ENCODE results near the gene TMBIM4. TPM values are rescaled to one million over a fixed set of nuclear protein-coding genes. Genes with fewer than 3 reads are reported as not detected.

TMBIM4 gene
- total and polyA plus RNA-seq, 10 of the 15 experiments (the other 5 are each of a cell fraction or from before 2014, with no cell fraction given), result 38.8 to 341 (median 82.8) TPM

DNA sequence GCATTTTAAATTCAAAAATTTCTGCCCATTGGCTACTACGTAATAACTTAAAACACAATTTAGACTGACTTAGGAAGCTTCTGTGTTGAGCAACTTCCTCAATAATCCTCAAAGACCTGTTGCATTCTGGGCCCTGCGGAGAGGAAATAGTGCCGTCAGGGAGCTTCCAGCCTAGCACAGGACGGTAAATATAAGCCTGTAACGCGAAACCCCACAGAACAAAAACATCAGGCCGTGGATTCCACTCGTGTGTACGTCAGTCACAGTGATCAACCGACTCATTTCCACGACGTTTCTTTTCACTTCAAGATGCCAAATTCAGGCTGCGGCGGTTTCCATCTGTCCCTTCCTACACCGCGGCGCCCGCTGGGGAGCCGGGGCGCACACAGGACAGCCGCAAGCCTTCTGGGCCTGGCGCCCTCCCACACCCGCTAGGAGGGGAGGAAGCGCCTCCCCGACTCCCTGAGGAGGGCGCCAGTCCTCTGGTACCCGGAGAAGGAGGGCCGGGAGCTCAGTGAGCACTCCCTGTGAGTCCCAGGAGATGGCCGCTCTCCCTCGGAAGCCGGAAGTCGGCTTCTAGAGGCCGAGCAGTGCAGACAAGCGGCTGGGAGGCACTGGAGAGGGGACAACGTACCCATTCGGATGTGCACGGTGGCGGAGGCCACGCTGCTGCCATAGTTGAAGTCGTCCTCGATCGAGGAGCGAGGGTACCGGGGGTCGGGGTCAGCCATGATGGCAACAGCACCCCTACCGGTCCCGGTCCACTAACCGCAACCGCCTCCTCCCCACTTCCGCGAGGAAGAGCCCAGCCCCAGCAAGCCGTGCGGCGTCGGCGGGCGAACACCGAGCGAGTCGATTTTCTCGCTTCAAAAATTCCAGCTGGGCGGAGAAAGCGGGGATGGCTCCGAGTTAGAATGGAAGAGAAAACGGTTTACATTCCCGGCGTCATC, at the start of gene TMBIM4 (continued):
- peak; percentile 98 for TF ChIP-seq NBN (IDR thresholded peaks at IDR 0.05)
- TF ChIP-seq MYB (IDR thresholded peaks at IDR 0.05; ENCODE audit: borderline replicate concordance, low read depth, low read length), result no peak
- TF ChIP-seq, protein P1, sequence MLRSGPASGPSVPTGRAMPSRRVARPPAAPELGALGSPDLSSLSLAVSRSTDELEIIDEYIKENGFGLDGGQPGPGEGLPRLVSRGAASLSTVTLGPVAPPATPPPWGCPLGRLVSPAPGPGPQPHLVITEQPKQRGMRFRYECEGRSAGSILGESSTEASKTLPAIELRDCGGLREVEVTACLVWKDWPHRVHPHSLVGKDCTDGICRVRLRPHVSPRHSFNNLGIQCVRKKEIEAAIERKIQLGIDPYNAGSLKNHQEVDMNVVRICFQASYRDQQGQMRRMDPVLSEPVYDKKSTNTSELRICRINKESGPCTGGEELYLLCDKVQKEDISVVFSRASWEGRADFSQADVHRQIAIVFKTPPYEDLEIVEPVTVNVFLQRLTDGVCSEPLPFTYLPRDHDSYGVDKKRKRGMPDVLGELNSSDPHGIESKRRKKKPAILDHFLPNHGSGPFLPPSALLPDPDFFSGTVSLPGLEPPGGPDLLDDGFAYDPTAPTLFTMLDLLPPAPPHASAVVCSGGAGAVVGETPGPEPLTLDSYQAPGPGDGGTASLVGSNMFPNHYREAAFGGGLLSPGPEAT (IDR thresholded peaks at IDR 0.05; ENCODE audit: low read depth), result peak; percentile 89
- TF ChIP-seq SMARCA5 (IDR thresholded peaks at IDR 0.05), result peak; percentile 74
- TF ChIP-seq EGR1 (IDR thresholded peaks at IDR 0.05; ENCODE audit: borderline replicate concordance in 1 of 2, low read depth in 2 of 2, low read length in 2 of 2), result peak in 1 of 2 experiments; percentile 91; a peak in 2 of 3 replicates
- no peak; the same call in 1 of the 3 replicates for TF ChIP-seq POU2F2 (IDR thresholded peaks at IDR 0.05; ENCODE audit: borderline replicate concordance, low read depth, low read length)
- peak; percentile 45 for TF ChIP-seq RAD21 (IDR thresholded peaks at IDR 0.05; ENCODE audit: insufficient read depth, low read depth, low read length)
- no peak for TF ChIP-seq BMI1 (IDR thresholded peaks at IDR 0.05; ENCODE audit: borderline replicate concordance)
- no peak for TF ChIP-seq KDM1A (IDR thresholded peaks at IDR 0.05; ENCODE audit: borderline replicate concordance)
- TF ChIP-seq SUPT20H (IDR thresholded peaks at IDR 0.05; ENCODE audit: borderline replicate concordance, control insufficient read depth, low read depth, low read length), result no peak
- TF ChIP-seq, protein P2, sequence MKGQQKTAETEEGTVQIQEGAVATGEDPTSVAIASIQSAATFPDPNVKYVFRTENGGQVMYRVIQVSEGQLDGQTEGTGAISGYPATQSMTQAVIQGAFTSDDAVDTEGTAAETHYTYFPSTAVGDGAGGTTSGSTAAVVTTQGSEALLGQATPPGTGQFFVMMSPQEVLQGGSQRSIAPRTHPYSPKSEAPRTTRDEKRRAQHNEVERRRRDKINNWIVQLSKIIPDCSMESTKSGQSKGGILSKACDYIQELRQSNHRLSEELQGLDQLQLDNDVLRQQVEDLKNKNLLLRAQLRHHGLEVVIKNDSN (IDR thresholded peaks at IDR 0.05; ENCODE audit: borderline replicate concordance, extremely low read length, insufficient read depth, low read depth, low read length), result no peak
- peak; percentile 33; the same call in 1 of the 2 replicates for TF ChIP-seq ZBTB11 (CRISPR knock-in tag; IDR thresholded peaks at IDR 0.05)
- TF ChIP-seq ZNF217 (IDR thresholded peaks at IDR 0.05), result no peak
- TF ChIP-seq ETV6 (conservative IDR thresholded peaks at IDR 0.05 in 1 of 2, IDR thresholded peaks at IDR 0.05 in 1 of 2; ENCODE audit: borderline replicate concordance in 1 of 2, low read depth in 1 of 2), result peak; percentile 80 to 98; a peak in 2 of 4 replicates
- TF ChIP-seq SREBF2 (IDR thresholded peaks at IDR 0.05; ENCODE audit: low read length), result no peak
- peak; percentile 98 for TF ChIP-seq RUNX3 (IDR thresholded peaks at IDR 0.05; ENCODE audit: low read length)
- no peak for TF ChIP-seq CBX3 (IDR thresholded peaks at IDR 0.05; ENCODE audit: borderline replicate concordance, low read depth)
- TF ChIP-seq ZNF622 (IDR thresholded peaks at IDR 0.05), result no peak

Data from GM12878 (cell line).